ENCODE results near the gene MLLT1.

DNA sequence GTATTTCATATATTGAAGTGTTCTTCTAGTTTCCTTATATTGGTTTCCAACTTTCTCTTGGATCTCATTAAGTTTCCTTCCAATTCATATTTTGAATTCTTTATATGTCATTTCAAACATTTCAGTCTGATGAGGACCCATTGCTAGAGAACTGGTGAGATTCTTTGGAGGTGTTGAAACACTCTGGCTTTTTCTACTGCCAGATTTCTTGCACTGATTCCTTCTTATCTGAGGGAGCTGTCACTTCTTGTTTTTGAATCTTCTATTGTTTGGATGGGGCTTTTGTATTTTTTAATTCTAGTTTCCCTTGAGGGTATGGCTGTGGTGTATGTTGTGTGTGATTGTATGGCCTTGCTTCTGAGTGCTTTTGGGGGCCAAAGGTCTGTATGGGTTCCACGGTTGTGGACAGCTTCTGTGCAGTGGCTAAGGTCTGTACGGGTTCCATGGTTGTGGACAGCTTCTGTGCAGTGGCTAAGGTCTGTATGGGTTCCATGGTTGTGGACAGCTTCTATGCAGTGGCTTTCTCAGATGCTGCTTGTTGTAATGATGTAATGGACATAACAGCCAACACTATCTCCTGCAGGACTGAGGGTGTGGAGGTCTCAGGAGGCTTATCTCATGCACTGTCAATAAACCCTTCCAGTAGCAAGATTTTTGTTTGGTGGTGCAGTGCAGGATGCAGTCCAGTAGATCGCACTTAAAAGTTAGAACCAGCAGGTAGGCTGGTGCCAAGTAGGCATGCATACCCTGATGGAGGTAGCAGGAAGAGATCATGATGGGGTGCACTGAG is 107.5 kb downstream of the MLLT1 start:
- no peak for TF ChIP-seq CTCF (IDR thresholded peaks at IDR 0.05 in 4 of 5, conservative IDR thresholded peaks at IDR 0.05 in 1 of 5)
- TF ChIP-seq POLR2A (IDR thresholded peaks at IDR 0.05): no peak

Data from gastrocnemius medialis (tissue), 4 donors.